Nephron progenitor cell (in vitro differentiated cells): ENCODE measurements around the gene ASH1L.
"Not testable (repeated sequence)": the region's sequence is repeated elsewhere in the genome, so short reads cannot be mapped to it uniquely, and the experiment has no call there.

Experiments
- DNase-seq: peaks from one replicate; pipeline ENCODE4 v3.0.0; 2021
- H3K27ac Mint-ChIP-seq: 2 replicates; pipeline ENCODE4 v1.8.0; 2021; ENCODE audit warnings: mild to moderate bottlenecking, moderate library complexity, mixed read lengths
- H3K27me3 Mint-ChIP-seq: 2 replicates; pipeline ENCODE4 v1.8.0; 2021; ENCODE audit warnings: mild to moderate bottlenecking, low read depth, mixed read lengths; ENCODE audit not compliant: poor library complexity
- H3K36me3 Mint-ChIP-seq: 2 replicates; pipeline ENCODE4 v1.8.0; 2021; ENCODE audit warnings: low read depth, mixed read lengths
- H3K4me1 Mint-ChIP-seq: 2 replicates; pipeline ENCODE4 v1.8.0; 2021; ENCODE audit warnings: mixed read lengths
- H3K4me3 Mint-ChIP-seq: 2 replicates; pipeline ENCODE4 v1.8.0; 2021; ENCODE audit warnings: mild to moderate bottlenecking, moderate library complexity, mixed read lengths
- H3K9me3 Mint-ChIP-seq: 2 replicates; pipeline ENCODE4 v1.8.0; 2021; ENCODE audit warnings: mild to moderate bottlenecking, moderate library complexity, mixed read lengths
- CTCF ChIP-seq: fragments of 200-600 bp; sonication (generic); IDR thresholded peaks from 2 replicates; pipeline ENCODE4 v1.5.0; 2021; ENCODE audit warnings: antibody characterized with exemption

Gene ASH1L

GRCh38 chr1:155329980-155330598, 232.5 kb downstream of the ASH1L start:
- Mint-ChIP-seq H3K9me3 (no peaks in the 10 kb centered on the region), H3K4me3 (no peak overlapping the region), H3K27ac (peak overlapping the region; percentile 38), H3K36me3 (peaks cover 40% of the 10 kb centered on the region), H3K27me3 (peaks cover 3% of the 10 kb centered on the region), H3K4me1 (peaks cover 31% of the 10 kb centered on the region)
- no peak for TF ChIP-seq CTCF
- no peak for DNase-seq

- H3K9me3 Mint-ChIP-seq, DNase-seq, H3K27ac Mint-ChIP-seq, H3K4me3 Mint-ChIP-seq, H3K27me3 Mint-ChIP-seq: not testable (repeated sequence)
- Mint-ChIP-seq H3K36me3 (peaks cover 35% of the 10 kb centered on the region), H3K4me1 (peaks cover 27% of the 10 kb centered on the region)
Measured at GRCh38 chr1:155328856-155329255, 233.7 kb downstream of the ASH1L start.

GRCh38 chr1:155327981-155328380, 234.6 kb downstream of the ASH1L start:
- peaks cover 3% of the 10 kb centered on the region for H3K27me3 Mint-ChIP-seq
- no peaks in the 10 kb centered on the region for H3K9me3 Mint-ChIP-seq
- no peak for DNase-seq
- TF ChIP-seq CTCF, result no peak
- peak overlapping the region; percentile 13 for H3K4me3 Mint-ChIP-seq
- peak overlapping the region; percentile 48 for H3K27ac Mint-ChIP-seq
- peaks cover 22% of the 10 kb centered on the region for H3K4me1 Mint-ChIP-seq
- peaks cover 29% of the 10 kb centered on the region for H3K36me3 Mint-ChIP-seq

GRCh38 chr1:155326631-155327037, 236.0 kb downstream of the ASH1L start:
- no peak for TF ChIP-seq CTCF

GRCh38 chr1:155326020-155326526, 236.5 kb downstream of the ASH1L start:
- no peaks in the 10 kb centered on the region for H3K9me3 Mint-ChIP-seq

More at GRCh38 chr1:155326631-155327037, 236.0 kb downstream of the ASH1L start:
- peaks cover 6% of the 10 kb centered on the region for H3K27me3 Mint-ChIP-seq
- H3K36me3 Mint-ChIP-seq, result peaks cover 29% of the 10 kb centered on the region
- H3K27ac Mint-ChIP-seq, result no peak overlapping the region
- H3K4me1 Mint-ChIP-seq, result peaks cover 32% of the 10 kb centered on the region
- H3K4me3 Mint-ChIP-seq, result peak overlapping the region; percentile 8
- no peak for DNase-seq
- no peaks in the 10 kb centered on the region for H3K9me3 Mint-ChIP-seq

GRCh38 chr1:155325603-155325893, 237.1 kb downstream of the ASH1L start:
- no peaks in the 10 kb centered on the region for H3K9me3 Mint-ChIP-seq
- no peak for TF ChIP-seq CTCF
- peaks cover 42% of the 10 kb centered on the region for H3K4me1 Mint-ChIP-seq
- no peak overlapping the region for H3K27ac Mint-ChIP-seq
- H3K4me3 Mint-ChIP-seq, result peak overlapping the region; percentile 92
- no peak for DNase-seq
- peaks cover 20% of the 10 kb centered on the region for H3K36me3 Mint-ChIP-seq
- peaks cover 7% of the 10 kb centered on the region for H3K27me3 Mint-ChIP-seq

More at GRCh38 chr1:155326020-155326526, 236.5 kb downstream of the ASH1L start:
- H3K4me1 Mint-ChIP-seq, result peaks cover 37% of the 10 kb centered on the region
- H3K4me3 Mint-ChIP-seq, result peak overlapping the region; percentile 92
- DNase-seq, result no peak
- H3K27me3 Mint-ChIP-seq, result peaks cover 4% of the 10 kb centered on the region
- peaks cover 25% of the 10 kb centered on the region for H3K36me3 Mint-ChIP-seq
- peak overlapping the region; percentile 58 for H3K27ac Mint-ChIP-seq
- TF ChIP-seq CTCF, result no peak
